Large intestine (tissue), 3 donors: Measurements from ENCODE around the gene PIGS. TPM values are rescaled to one million over a fixed set of nuclear protein-coding genes. Genes with fewer than 3 reads are reported as not detected.
"Not testable (repeated sequence)": the region's sequence is repeated elsewhere in the genome, so short reads cannot be mapped to it uniquely, and the experiment has no call there.

Source experiments
- DNase-seq, 2 donors: peaks; one replicate each; pipeline versions ENCODE4 v3.0.0 to v3.0.0-alpha.2; 2013
- H3K27ac ChIP-seq: one replicate; pipeline ENCODE4 v1.5.1; 2013; ENCODE audit warnings: low read length
- H3K27me3 ChIP-seq: 2 replicates; pipeline ENCODE4 v1.6.1; 2013; ENCODE audit warnings: low read length; ENCODE audit not compliant: control insufficient read depth, insufficient read depth
- H3K36me3 ChIP-seq: 2 replicates; pipeline ENCODE4 v1.6.1; 2013; ENCODE audit warnings: low read length; ENCODE audit not compliant: control insufficient read depth, insufficient read depth
- H3K4me1 ChIP-seq: one replicate; pipeline ENCODE4 v1.6.1; 2013; ENCODE audit warnings: low read length; ENCODE audit not compliant: control insufficient read depth, insufficient read depth
- H3K4me3 ChIP-seq: one replicate; pipeline ENCODE4 v1.5.1; 2013; ENCODE audit warnings: low read length
- H3K9me3 ChIP-seq: one replicate; pipeline ENCODE4 v1.6.1; 2013; ENCODE audit warnings: mild to moderate bottlenecking, low read depth, low read length, moderate library complexity; ENCODE audit not compliant: control insufficient read depth
- WGBS: methylation state at CpG from one replicate; pipeline ENCODE4 v1.1.5; 2013; ENCODE audit warnings: low lambda C conversion rate; ENCODE audit not compliant: insufficient coverage; 5-methylcytosine and 5-hydroxymethylcytosine counted together
- polyA plus RNA-seq: library from polyadenylated mRNA; unstranded; fragments of 120-200 nt; gene quantifications from one replicate; pipeline ENCODE4 v1.2.1, GENCODE V29; 2013

PIGS gene
- polyA plus RNA-seq, 1 donor: 88.7 TPM

DNA sequence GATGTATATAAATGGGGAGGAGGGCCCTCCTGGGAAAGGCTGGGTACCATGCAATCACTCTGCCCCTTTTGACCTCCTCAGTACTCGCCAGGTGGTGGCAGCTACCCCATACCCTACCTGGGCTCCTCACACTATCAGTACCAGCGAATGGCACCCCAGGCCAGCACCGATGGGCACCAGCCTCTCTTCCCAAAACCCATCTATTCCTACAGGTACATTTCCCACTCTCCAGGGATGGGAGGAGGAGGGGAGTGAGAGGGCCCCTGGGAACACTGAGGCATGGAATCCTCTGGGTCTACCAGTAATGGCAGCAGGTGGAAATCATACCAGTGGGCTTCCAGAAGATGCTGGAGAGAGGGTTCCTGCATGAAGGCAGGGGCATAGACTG is 42.3 kb downstream of the PIGS start:
- DNase-seq: no peak
- peaks cover 28% of the 10 kb centered on the region for H3K4me1 ChIP-seq
- no peak overlapping the region for H3K4me3 ChIP-seq
- H3K9me3 ChIP-seq: peaks cover 4% of the 10 kb centered on the region
- WGBS: no CpG with 5 or more reads among the region's 3 CpGs
- H3K36me3 ChIP-seq: no peaks in the 10 kb centered on the region
- no peak overlapping the region for H3K27ac ChIP-seq
- no peaks in the 10 kb centered on the region for H3K27me3 ChIP-seq

DNA sequence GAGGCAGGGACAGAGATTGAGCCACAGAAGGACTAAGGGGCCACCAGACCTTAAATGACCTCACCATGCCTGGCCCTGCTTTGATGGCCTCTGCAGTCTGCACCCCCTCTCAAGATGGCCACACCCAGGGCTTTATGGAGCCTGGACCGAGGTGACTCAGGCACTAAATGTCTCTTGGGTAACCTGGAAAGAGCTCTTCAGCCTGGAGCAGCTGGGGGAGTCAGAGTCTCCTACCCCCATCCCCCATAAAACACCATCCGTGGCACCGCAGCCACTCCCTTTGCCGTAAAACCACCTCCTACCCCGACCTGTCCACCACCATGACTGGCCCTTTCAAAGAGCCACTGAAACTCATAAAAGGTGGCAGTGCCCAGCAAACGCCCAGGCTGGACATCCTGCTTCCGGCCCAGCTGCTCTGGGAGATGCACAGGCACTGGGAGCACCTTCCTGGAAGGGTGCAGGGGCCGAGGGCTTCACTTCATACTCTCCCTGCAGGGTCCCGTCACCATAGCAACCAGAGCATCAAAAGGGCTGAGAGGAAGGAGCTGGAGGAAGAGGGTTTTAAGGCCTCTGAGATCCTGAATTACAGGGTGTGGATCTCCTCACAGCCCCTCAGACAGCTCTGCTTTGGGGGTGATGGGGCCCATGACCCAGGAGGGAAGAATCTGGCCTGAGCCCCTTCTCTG is 42.9 kb downstream of the PIGS start:
- Histone ChIP-seq H3K36me3 (no peaks in the 10 kb centered on the region), H3K27ac (no peak overlapping the region), H3K4me3 (no peak overlapping the region), H3K9me3 (peaks cover 4% of the 10 kb centered on the region), H3K27me3 (no peaks in the 10 kb centered on the region), H3K4me1 (peaks cover 28% of the 10 kb centered on the region)
- no CpG with 5 or more reads among the region's 9 CpGs for WGBS
- no peak for DNase-seq

DNA sequence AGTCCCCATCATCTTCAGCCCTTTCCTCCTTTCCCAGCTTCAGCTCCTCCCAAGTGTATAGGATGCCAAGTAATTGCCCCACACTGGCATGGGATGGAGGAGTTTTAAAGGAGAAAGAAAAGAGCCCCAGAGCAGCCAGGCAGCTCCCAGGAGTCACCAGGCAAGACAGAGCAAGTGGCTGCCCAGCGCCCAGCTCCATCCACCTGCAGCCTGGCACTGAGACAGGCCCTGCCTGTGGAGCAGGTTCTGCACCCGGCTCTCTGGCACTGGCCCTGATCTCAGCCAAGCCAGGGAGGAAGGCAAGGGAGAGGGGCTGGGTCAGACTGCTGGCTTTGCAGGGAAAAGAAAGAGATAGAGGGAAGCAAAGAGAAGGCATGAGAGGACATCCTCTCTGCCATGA is 43.5 kb downstream of the PIGS start:
- WGBS: no CpG with 5 or more reads among the region's 2 CpGs

DNA sequence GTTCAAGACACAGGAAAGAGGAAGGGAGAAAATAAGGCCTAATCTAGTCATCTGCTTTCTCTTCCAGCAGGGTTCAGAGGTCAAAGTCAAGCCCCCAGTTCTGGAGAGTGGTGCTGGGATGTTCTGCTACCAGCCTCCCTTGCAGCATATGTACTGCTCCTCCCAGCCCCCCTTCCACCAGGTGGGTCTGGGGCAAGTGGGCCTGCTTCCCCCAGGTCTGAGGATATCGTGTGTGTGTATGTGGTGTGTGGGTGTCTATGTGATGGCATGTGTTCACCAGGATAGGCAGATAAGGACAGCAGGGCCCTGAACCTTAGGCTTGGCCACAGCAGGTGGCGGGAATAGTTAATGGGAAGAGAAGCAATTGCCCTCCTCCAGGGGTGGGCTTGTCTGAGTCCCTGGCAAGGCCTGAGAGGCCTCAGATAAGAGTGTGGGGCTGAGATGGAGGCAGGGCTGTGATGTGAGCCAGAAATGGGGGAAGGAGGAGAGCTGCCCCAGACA is 44.1 kb downstream of the PIGS start:
- no peaks in the 10 kb centered on the region for H3K27me3 ChIP-seq
- no peak for DNase-seq
- H3K4me3 ChIP-seq: no peak overlapping the region
- peaks cover 28% of the 10 kb centered on the region for H3K4me1 ChIP-seq
- H3K36me3 ChIP-seq: no peaks in the 10 kb centered on the region
- WGBS: no CpG with 5 or more reads among the region's 2 CpGs
- no peak overlapping the region for H3K27ac ChIP-seq
- peaks cover 4% of the 10 kb centered on the region for H3K9me3 ChIP-seq

More for the DNA sequence above, 43.5 kb downstream of the PIGS start:
- Histone ChIP-seq H3K4me1 (peaks cover 28% of the 10 kb centered on the region), H3K9me3 (peaks cover 4% of the 10 kb centered on the region), H3K4me3 (no peak overlapping the region), H3K27me3 (no peaks in the 10 kb centered on the region), H3K36me3 (no peaks in the 10 kb centered on the region), H3K27ac (no peak overlapping the region)
- no peak for DNase-seq

DNA sequence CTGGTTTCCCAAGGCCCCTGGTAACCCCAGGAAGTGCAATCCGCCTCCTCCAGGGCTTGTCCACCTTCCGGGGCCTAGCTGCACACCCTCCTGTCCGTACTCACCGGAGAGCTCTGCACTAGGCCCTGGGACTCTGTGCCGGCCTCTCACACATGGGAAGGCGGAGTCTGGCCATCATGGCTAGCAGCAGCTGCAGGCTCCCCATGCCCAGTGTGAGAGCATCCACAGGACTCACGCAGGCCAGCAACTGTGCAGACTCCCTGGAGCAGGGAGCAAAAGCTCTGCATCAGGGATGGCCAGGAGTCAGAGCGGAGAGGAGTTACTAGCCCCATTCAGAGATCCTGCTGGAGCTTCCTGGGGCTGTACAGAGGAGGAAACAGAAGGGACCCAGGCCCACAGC is 44.9 kb downstream of the PIGS start:
- WGBS: no CpG with 5 or more reads among the region's 8 CpGs
- peaks cover 4% of the 10 kb centered on the region for H3K9me3 ChIP-seq
- H3K27me3 ChIP-seq: no peaks in the 10 kb centered on the region
- DNase-seq: no peak
- H3K4me1 ChIP-seq: peaks cover 28% of the 10 kb centered on the region
- H3K4me3 ChIP-seq: no peak overlapping the region
- no peaks in the 10 kb centered on the region for H3K36me3 ChIP-seq
- H3K27ac ChIP-seq: no peak overlapping the region

DNA sequence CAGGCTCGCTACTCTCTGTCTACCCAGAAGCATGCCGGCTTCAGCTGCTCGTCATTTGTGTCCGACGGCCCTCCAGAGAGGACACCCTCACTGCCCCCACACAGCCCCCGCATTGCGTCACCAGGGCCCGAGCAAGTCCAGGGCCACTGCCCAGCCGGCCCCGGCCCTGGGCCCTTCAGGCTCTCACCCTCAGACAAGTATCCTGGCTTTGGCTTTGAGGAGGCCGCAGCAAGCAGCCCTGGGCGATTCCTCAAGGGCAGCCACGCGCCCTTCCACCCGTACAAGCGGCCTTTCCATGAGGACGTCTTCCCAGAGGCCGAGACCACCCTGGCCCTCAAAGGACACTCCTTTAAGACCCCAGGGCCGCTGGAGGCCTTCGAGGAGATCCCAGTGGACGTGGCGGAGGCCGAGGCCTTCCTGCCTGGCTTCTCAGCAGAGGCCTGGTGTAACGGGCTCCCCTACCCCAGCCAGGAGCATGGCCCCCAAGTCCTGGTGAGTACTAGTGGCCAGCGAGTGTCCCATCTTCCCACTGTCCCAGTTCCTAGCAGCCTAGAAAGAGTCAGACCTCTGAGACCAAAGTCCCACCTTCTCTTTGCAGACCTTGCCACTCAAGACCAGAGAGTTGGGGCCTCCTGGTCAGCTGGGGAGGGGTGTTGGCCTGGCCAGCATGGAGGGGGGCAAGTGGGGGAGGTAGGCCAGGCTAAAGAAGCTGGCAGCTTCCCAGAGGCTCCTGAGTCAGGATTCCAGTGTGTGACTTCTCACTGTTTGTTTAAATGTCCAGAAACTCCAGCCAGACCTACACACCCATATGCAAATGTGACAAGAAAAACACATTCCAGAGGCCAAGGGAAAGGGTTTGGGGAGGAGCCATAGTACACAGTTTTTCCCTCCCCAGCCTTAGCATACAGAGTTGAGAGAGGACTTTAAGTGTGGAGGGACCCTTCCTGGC is 46.6 kb downstream of the PIGS start:
- peak overlapping the region; percentile 76 for H3K27ac ChIP-seq
- DNase-seq: peak; percentile 54 to 85
- peaks cover 28% of the 10 kb centered on the region for H3K4me1 ChIP-seq
- peaks cover 4% of the 10 kb centered on the region for H3K9me3 ChIP-seq
- no CpG with 5 or more reads among the region's 25 CpGs for WGBS
- no peaks in the 10 kb centered on the region for H3K36me3 ChIP-seq
- no peaks in the 10 kb centered on the region for H3K27me3 ChIP-seq
- no peak overlapping the region for H3K4me3 ChIP-seq

DNA sequence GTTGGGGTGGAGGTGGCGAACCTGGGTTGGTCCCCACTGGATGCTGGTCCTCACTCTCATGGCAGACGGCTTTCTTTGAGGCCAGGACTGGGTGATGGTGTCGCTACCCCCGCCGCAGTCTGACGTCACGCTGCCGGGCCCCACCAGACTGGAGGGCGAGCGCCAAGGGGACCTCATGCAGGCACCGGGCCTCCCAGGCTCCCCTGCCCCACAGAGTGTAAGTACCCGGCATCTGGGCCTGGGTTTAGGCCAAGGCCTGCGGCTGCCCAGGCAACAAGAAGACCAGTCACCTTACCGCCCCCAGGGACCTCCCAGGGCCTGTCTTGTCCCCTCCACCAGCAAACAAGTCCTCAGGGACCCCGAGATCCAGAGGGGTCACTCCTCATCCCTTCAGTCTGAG is 47.4 kb downstream of the PIGS start:
- peaks cover 28% of the 10 kb centered on the region for H3K4me1 ChIP-seq
- no peak overlapping the region for H3K27ac ChIP-seq
- H3K4me3 ChIP-seq: no peak overlapping the region
- H3K9me3 ChIP-seq: peaks cover 4% of the 10 kb centered on the region
- no peaks in the 10 kb centered on the region for H3K36me3 ChIP-seq
- DNase-seq: no peak
- WGBS: no CpG with 5 or more reads among the region's 15 CpGs
- no peaks in the 10 kb centered on the region for H3K27me3 ChIP-seq

DNA sequence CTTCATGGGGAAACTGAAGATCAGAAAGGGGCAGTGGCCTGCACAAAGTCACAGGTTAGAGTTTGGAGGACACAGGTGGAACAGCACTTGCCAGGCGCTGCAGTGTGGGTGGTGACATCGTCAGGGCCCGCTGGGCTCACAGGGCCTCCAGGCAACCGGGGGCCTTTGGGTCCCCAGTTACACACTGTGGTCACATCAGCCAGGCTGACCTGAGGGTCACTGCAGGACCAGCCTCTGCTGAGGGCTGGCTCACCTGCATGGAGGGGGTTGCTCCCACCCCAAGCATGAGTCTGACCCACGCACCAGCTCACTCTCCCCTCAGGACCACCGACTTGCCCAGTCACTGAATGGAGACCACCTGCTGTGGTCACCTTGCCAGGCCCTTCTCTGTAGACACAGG is 48.1 kb downstream of the PIGS start:
- Histone ChIP-seq H3K9me3 (peaks cover 4% of the 10 kb centered on the region), H3K27me3 (no peaks in the 10 kb centered on the region), H3K4me1 (peaks cover 28% of the 10 kb centered on the region), H3K4me3 (no peak overlapping the region), H3K27ac (no peak overlapping the region), H3K36me3 (no peaks in the 10 kb centered on the region)
- DNase-seq: no peak
- no CpG with 5 or more reads among the region's 6 CpGs for WGBS

DNA sequence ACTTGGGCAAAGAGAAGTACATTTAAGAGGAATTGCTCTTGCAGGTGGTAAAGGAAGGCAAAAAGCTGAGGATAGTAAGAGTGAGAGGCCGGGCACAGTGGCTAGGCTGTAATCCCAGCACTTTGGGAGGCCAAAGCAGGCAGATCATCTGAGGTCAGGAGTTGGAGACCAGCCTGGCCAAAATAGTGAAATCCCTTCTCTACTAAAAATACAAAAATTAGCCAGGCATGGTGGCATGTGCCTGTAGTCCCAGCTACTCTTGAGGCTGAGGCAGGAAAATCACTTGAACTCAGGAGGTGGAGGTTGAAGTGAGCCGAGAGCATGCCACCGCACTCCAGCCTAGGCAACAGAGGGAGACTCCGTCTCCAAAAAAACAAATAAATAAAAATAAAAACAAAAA is 49.0 kb downstream of the PIGS start:
- not testable (repeated sequence) for H3K27me3 ChIP-seq, H3K36me3 ChIP-seq, DNase-seq, H3K4me3 ChIP-seq, H3K27ac ChIP-seq, H3K9me3 ChIP-seq
- H3K4me1 ChIP-seq: peaks cover 28% of the 10 kb centered on the region
- 100% methylated on average over 1 of the region's 4 CpGs for WGBS

DNA sequence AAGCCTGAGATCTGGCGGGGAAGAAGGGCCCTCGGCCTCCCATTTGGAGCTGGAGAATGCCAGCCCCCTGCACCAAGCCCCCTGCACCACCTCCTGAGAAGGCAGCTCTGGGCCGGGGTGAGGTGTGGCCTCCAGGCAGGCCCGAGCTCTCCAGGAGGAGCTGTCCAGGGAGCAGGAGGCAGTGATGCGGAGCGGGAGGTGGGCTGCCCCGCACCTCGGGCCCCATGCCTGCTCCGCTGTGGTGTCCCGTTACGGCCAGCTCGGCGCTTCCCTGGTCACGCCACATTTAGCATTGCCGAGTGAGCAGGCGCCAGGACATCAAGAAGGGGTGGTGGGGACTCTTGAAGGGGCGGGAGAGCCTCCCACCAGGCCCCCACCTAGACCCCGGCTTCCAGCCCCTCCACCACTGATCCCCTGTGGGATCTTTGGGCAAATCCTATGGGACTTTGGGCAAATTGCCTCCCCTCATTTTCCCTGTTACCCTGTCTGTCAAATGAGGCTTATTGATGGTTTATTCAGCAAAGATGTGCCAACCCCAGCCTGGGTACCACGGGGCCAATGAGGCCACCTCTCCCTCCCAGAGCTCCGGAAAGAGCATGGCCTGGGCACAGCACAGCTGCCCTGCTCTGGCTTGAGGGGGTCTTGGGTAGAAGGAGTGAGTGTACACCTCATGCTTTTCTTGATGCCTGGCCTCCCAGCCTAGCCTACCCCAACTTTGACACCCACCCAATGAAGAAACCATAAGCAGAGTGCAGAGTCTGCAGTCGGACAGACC is 49.8 kb downstream of the PIGS start:
- WGBS: no CpG with 5 or more reads among the region's 21 CpGs
- no peak for DNase-seq
- no peak overlapping the region for H3K4me3 ChIP-seq
- H3K27me3 ChIP-seq: no peaks in the 10 kb centered on the region
- H3K4me1 ChIP-seq: peaks cover 22% of the 10 kb centered on the region
- H3K9me3 ChIP-seq: peaks cover 4% of the 10 kb centered on the region
- no peak overlapping the region for H3K27ac ChIP-seq
- H3K36me3 ChIP-seq: no peaks in the 10 kb centered on the region
